Tibial artery (tissue), 4 donors: ENCODE data around the gene SUCLG1.

ENCODE experiments used
- DNase-seq, 2 donors: peaks; one replicate each; pipeline ENCODE4 v3.0.0-alpha.2; 2019
- H3K27ac ChIP-seq, 2 donors: fragments of 200-600 bp; sonication (generic) in 1 of 2; 1 replicate in 1 of 2; 2 replicates in 1 of 2; pipeline ENCODE4 v1.5.1; 2018 to 2019; ENCODE audit warnings: mild to moderate bottlenecking in 1 of 2
- H3K27me3 ChIP-seq, 2 donors: fragments of 200-600 bp; sonication (generic) in 1 of 2; one replicate each; pipeline versions ENCODE4 v1.5.1 to v1.6.0; 2016 to 2019
- H3K36me3 ChIP-seq, 3 donors: fragments of 200-600 bp; sonication (generic) in 2 of 3; one replicate each; pipeline ENCODE4 v1.5.1; 2016 to 2019; ENCODE audit warnings: mild to moderate bottlenecking in 2 of 3
- H3K4me1 ChIP-seq, 4 donors: fragments of 200-600 bp; sonication (generic) in 2 of 4; 1 replicate in 3 of 4; 2 replicates in 1 of 4; pipeline ENCODE4 v1.5.1; 2016 to 2019
- H3K4me3 ChIP-seq, 2 donors: fragments of 200-600 bp; sonication (generic) in 1 of 2; 1 replicate in 1 of 2; 2 replicates in 1 of 2; pipeline ENCODE4 v1.5.1; 2018 to 2019; ENCODE audit warnings: mild to moderate bottlenecking in 2 of 2
- H3K9me3 ChIP-seq, 3 donors: fragments of 200-600 bp; sonication (generic) in 1 of 3; one replicate each; pipeline ENCODE4 v1.5.1; 2016 to 2019
- intact Hi-C: fragments of 100-400 bp; cut with DNase I; formaldehyde crosslinking; loops from one replicate; pipeline ENCODE4 v1.15.0; 2023; ENCODE audit warnings: low total_unique reads
- TF ChIP-seq, protein P1 (sequence below), 2 experiments: fragments of 200-600 bp in 1 of 2; fragments of 450-650 bp in 1 of 2; IDR thresholded peaks; one replicate each; pipeline ENCODE4 v1.5.1; 2017 to 2019; ENCODE audit warnings: antibody characterized with exemption in 2 of 2, mild to moderate bottlenecking in 1 of 2, moderate library complexity in 1 of 2

The SUCLG1 gene

DNA sequence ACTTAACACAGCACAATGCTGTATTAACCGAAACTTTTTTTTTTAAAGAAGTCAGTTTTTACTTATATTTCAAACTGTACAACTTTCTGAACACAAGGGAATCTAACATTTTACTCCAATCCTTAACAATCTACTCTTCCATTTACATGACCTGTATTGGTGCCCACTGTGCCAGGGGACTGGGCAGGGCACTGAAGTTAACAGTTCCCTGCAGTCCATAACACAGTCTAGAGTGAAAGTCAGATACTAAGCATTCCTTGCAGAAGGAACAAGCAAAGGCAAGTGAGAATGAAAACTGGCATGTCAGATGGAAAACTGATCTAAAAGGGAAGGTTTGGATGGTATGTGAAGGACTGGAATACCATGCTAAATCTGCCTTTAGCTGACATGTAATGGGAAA, 29.8 kb downstream of the SUCLG1 start:
- peaks cover 70 to 87% (median 78%) of the 10 kb centered on the region in 3 donors for H3K36me3 ChIP-seq
- DNase-seq: no peak
- TF ChIP-seq, protein P1, sequence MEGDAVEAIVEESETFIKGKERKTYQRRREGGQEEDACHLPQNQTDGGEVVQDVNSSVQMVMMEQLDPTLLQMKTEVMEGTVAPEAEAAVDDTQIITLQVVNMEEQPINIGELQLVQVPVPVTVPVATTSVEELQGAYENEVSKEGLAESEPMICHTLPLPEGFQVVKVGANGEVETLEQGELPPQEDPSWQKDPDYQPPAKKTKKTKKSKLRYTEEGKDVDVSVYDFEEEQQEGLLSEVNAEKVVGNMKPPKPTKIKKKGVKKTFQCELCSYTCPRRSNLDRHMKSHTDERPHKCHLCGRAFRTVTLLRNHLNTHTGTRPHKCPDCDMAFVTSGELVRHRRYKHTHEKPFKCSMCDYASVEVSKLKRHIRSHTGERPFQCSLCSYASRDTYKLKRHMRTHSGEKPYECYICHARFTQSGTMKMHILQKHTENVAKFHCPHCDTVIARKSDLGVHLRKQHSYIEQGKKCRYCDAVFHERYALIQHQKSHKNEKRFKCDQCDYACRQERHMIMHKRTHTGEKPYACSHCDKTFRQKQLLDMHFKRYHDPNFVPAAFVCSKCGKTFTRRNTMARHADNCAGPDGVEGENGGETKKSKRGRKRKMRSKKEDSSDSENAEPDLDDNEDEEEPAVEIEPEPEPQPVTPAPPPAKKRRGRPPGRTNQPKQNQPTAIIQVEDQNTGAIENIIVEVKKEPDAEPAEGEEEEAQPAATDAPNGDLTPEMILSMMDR (IDR thresholded peaks at IDR 0.05): no peak

DNA sequence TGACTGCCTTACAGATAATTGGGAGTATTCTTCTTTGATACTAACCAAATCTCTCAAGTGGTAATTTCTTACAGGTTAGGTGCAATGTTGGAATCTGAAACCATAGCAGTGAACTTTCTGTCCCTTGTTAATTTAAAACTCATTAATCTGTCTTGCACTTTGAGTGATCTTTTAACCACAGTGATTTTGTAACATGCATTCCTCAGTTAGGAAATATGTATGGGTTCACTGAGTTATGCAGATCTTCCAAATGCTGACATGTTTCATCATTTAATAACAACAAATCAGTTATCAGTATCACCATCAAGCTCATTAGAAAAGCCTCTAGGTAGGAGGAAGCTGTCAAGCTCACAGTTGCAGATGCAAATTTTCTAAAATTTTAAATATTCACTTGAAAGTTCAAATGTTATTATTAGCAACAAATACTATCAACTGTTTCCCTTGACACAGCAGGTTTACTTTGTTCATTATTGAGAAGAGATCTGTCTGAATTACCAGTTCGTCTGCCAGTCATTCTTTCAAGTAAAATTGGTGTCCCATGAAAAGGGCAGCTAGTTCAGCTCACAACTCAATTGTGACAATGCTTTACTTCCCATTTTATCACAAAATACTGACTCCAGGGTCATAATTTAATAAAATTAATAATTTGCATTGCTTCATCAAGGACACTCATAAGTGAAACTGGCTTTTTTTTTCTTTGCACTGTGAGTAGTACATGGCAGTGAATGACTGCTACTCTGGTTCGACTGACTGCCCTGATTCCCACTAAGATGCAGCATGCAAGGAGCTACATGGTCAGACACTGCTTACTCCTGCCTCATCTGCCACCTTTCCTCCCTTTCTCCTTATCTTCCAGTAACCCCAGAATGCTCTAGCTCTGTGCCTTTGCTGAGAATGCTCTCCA, 31.6 kb downstream of the SUCLG1 start:
- TF ChIP-seq, protein P1 (IDR thresholded peaks at IDR 0.05): no peak
- intact Hi-C loops: no loop called here
- Histone ChIP-seq H3K4me1 (no peaks in the 10 kb centered on the region), H3K9me3 (no peaks in the 10 kb centered on the region), H3K27ac (no peak overlapping the region), H3K27me3 (no peaks in the 10 kb centered on the region), H3K4me3 (no peak overlapping the region), H3K36me3 (peaks cover 74 to 82% (median 77%) of the 10 kb centered on the region in 3 donors)
- no peak for DNase-seq

More for the DNA sequence above, 29.8 kb downstream of the SUCLG1 start:
- no peaks in the 10 kb centered on the region for H3K9me3 ChIP-seq
- no peak overlapping the region for H3K4me3 ChIP-seq
- intact Hi-C loops: no loop called here
- H3K27ac ChIP-seq: no peak overlapping the region
- no peaks in the 10 kb centered on the region for H3K4me1 ChIP-seq
- H3K27me3 ChIP-seq: no peaks in the 10 kb centered on the region

DNA sequence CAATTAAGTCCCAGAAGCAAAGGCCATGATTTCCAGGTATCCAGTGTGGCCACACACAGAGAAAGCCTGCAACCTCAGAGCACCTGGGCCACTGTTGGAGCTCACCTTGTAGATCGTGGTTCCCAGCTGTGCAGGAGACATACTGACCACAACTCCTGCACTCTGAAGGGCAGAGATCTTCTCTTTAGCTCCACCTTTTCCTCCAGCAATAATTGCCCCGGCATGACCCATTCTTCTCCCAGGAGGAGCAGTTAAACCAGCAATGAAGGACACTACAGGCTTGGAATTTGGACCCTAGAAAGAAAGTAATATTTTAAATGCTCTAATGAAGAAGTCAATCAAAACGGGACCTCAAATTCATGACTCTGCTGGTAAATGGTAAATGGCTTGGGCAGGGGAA, 33.8 kb downstream of the SUCLG1 start:
- TF ChIP-seq, protein P1 (IDR thresholded peaks at IDR 0.05): no peak
- no peak overlapping the region for H3K4me3 ChIP-seq
- no peaks in the 10 kb centered on the region for H3K9me3 ChIP-seq
- no peak overlapping the region for H3K27ac ChIP-seq
- peaks cover 58 to 63% (median 59%) of the 10 kb centered on the region in 3 donors for H3K36me3 ChIP-seq
- no peaks in the 10 kb centered on the region for H3K27me3 ChIP-seq
- intact Hi-C loops: no loop called here
- H3K4me1 ChIP-seq: no peaks in the 10 kb centered on the region
- no peak for DNase-seq

DNA sequence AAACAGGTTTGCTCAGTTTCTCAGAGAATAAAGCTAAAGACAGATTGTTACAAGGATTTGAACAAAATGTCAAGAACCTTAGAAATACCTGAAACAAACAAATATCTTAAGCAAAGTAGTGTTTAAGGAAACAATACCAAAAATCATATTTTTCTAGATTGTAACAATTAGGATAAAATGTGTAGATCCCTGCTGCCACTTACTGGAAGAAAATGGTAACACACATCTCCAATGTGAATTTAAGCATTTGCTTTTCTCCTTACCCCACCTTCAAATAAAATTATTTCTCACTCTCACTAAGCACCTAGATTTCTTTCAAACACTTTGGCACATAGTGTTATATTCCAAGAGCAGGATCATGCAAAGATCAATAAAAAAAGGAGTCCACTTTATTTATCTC, 34.9 kb downstream of the SUCLG1 start:
- H3K9me3 ChIP-seq: no peaks in the 10 kb centered on the region
- H3K4me3 ChIP-seq: no peak overlapping the region
- DNase-seq: no peak
- H3K27me3 ChIP-seq: no peaks in the 10 kb centered on the region
- no peaks in the 10 kb centered on the region for H3K4me1 ChIP-seq
- H3K36me3 ChIP-seq: peaks cover 47 to 52% (median 48%) of the 10 kb centered on the region in 3 donors
- TF ChIP-seq, protein P1 (IDR thresholded peaks at IDR 0.05): peak in 1 of 2 experiments; percentile 22
- intact Hi-C loops: no loop called here
- H3K27ac ChIP-seq: no peak overlapping the region

DNA sequence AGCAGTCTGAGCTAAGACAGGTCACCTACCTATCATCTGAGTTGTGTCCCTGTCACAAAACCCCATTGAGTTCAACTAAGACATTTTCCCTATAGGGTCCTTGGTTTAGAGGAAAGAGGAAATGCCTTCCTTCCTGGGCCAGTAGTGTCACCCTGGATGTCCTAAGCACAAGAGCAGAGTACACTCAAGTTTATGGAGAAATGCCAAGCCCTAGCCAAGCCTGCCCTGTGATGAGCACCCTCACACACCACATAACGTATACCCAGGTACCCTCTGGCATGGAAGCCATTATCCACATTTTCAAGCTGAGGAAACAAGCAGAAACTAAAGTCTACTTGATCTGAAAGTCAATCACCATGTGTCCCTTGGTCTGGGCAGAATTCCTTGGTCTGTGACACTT, 37.3 kb downstream of the SUCLG1 start:
- intact Hi-C loops: no loop called here
- Histone ChIP-seq H3K4me1 (no peaks in the 10 kb centered on the region), H3K36me3 (peaks cover 33 to 40% (median 36%) of the 10 kb centered on the region in 3 donors), H3K9me3 (no peaks in the 10 kb centered on the region), H3K27ac (no peak overlapping the region), H3K27me3 (no peaks in the 10 kb centered on the region), H3K4me3 (no peak overlapping the region)
- TF ChIP-seq, protein P1 (IDR thresholded peaks at IDR 0.05): no peak
- no peak for DNase-seq
